NCI-H774 (cell line): ENCODE measurements around the gene KPNA4.
"Not testable (repeated sequence)": the region's sequence is repeated elsewhere in the genome, so short reads cannot be mapped to it uniquely, and the experiment has no call there.

Experiments
- DNase-seq: peaks from one replicate; lab custom pipeline; 2025; lab: John Stamatoyannopoulos, UW

Gene KPNA4

DNA sequence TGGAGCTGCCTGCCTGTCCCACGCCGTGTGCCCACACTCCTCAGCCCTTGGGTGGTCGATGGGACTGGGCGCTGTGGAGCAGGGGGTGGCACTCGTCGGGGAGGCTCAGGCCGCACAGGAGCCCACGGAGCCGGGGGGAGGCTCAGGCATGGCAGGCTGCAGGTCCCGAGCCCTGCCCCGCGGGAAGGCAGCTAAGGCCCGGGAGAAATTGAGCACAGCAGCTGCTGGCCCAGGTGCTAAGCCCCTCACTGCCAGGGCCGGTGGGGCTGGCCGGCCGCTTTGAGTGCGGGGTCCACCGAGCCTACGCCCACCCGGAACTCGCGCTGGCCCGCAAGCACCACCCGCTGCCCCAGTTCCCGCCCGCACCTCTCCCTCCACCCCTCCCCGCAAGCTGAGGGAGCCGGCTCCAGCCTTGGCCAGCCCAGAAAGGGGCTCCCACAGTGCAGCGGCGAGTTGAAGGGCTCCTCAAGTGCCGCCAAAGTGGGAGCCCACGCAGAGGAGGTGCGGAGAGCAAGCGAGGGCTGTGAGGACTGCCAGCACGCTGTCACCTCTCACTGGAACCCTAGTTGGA lies 8.7 kb upstream of the KPNA4 start:
- not testable (repeated sequence) for DNase-seq

DNA sequence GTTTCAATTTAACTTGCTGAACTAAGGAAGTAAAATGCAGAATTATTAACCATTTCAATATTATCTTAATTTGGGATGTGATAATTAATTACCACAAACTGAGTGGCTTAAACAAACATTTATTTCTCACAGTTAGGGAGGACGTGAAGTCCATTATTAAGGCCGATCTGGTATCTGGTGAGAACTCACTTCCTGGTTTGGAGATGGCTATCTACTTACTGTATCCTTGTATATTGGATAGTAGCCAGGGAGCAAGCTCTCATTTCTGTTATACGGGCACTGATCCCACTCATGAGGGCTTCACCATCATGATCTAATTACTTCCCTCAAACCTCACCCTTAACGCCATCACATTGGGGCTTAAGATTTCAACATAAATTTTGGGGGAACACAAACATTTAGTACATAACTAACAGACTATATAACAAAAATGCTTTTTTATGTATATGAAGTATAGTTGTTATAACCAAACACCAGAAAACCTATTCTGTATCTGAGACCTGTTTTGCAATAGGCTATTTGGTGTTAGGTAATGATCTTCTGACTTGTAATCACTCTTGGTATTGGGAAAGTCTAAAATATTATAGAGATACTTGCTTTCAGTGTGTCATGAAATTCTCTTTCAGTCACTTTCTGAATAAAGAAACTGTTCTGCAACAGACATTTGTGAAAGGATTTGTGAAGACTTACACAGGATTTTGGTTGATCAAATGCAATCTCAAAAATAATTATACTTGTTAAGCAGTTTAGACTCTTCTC lies 4.7 kb upstream of the KPNA4 start:
- no peak for DNase-seq

DNA sequence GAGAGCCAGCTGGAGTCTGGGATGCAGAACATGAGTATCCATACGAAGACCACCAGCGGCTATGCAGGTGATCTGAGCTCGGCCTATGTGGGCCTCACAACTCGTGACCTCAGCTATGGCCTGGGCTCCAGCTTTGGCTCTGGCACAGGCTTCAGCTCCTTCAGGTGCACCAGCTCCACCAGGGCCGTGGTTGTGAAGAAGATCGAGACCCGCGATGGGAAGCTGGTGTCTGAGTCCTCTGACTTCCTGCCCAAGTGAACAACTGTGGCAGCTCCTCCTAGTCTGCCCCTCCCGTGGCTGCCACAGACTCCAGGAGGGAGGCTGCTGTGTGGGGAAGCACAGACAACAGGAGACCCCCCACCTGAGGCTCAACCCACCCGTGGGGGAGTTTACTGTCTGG lies 3.6 kb upstream of the KPNA4 start:
- DNase-seq, result no peak

DNA sequence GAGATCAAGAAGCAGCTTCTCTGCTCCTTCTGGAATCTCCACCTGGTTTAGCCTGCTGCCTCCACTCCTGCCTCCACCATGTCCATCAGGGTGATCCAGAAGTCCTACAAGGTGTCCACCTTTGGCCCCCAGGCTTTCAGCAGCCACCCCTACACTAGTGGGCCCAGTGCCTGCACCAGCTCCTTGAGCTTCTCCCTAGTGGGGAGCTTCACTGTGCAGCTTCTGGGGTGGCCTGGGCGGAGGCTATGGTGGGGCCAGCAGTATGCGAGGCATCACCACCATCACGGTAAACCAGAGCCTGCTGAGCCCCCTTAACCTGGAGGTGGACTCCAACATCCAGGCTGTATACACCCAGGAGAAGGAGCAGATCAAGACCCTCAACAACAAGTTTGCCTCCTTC lies 2.4 kb upstream of the KPNA4 start:
- no peak for DNase-seq

DNA sequence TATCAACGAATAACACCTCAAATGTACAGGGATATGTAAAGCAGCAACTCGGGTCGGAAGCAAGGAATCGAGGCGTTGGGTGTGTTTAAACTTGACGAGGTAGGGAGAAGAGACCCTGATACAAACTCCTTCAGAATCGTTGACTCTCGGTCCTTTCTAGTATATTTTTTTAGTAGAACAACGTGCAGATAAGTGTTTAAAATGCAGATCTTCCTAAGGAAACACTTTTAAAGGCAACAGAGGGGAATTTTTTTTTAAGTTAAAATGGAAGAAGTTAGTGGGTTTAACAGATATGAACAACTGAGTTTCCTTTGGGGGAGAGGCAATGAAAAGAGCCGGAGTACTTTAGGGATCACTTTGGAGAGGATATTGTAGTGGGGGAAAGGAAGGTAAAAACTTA lies 1.1 kb upstream of the KPNA4 start:
- no peak for DNase-seq

DNA sequence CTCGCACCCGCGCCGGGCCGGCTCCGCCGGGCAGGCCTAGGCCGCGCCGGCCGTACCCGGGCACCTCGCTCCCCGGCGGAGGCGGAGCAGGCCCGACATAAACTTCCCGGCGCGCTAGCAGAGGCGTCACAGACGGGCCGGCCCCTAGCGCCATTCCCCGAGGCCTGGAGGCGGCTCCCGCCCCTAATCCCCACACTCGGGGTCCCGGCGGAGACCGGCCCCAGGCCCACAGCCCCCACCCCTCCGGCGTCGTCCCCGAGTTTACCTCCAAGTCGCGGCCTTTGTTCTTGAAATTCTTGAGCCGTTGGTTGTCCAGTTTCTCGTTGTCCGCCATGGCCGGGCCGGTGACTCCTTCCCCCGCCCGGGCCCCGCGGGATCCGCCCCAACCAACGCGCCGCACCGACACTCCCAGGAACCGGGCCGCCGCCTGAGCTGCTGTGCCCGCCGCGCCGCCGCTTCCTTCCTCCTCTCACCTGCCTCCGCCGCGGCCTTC lies 376 bp downstream of the KPNA4 start:
- DNase-seq, result peak; percentile 67

DNA sequence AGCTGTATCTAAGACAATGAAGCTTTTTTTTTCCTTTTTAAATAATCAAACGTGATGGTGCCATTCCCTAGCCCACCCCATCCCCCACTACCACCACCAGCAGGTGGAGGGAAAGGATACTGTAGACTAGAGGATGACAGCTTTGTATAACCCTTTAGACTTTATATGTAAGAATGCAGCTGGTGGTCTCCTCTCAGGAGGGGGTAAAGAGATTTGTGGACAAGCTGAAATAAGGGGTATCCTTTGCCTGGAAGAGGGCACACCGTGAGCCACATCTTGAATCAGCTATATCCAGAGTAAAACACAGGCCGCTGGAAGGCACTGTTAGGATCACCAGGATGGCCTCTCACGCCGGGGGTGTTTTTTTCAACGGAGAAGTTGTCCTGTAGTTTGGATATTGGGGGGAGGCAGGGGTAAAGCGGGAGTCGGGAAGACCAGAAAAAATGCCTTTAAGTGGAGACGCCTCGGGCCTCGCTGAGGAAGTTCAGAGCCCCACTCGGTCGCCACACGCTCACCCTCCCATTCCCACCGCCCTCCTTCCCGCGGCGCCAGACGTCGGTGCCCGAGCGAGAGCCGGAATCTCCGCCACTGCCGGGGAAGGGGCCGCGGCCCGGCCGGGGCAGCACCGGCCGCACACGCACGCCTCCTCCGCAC lies 986 bp downstream of the KPNA4 start:
- DNase-seq, result no peak

DNA sequence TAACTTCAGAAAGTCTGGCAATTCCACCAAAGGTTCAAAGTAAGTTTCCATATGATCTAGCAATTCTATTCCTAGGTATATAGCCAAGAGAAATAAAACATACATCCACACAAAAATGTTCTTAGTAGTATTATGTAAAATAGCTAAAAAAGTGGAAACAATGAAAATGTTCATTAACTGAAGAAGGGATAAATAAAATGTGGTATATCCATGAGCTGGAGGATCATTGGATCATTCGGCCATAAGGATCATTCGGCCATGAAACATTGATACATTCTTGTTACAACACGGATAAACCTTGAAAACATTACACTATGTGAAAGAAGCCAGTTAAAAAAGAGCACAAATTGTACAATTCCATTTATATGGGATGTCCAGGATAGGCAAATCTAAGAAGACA lies 2.4 kb downstream of the KPNA4 start:
- DNase-seq, result no peak

DNA sequence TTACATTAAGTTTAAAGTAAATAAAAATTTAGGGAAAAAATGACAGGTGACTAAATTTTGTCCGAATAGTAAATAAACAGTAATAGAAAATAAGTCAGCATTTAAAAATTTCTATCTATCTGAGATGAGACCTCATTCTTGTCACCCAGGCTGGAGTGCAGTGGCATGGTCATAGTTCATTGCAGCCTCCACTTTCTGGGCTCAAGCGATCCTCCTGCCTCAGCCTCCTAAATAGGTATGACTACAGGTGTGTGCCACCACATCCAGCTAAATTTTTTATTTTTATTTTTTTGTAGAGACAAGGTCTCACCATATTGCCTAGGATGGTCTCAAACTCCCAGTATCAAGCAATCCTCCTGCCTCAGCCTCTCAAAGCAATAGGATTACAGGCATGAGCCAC lies 7.8 kb downstream of the KPNA4 start:
- DNase-seq, result no peak

DNA sequence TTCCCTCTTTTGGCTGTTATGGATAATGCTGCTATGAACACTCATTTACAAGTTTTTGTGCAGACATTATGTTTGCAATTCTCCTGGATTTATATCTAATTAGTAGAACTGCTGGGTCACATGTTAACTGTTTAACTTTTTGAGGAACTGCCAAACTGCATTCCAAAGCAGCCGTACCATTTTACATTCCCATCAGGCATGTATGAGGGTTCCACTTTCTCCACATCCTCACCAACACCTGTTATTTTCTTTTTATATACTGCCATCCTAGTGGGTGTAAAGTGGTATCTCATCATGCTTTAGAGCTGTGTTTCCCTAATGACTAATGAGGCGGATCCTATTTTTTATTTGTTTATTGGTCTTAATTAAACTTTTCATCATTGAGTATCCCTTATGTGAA lies 9.2 kb downstream of the KPNA4 start:
- DNase-seq, result no peak

DNA sequence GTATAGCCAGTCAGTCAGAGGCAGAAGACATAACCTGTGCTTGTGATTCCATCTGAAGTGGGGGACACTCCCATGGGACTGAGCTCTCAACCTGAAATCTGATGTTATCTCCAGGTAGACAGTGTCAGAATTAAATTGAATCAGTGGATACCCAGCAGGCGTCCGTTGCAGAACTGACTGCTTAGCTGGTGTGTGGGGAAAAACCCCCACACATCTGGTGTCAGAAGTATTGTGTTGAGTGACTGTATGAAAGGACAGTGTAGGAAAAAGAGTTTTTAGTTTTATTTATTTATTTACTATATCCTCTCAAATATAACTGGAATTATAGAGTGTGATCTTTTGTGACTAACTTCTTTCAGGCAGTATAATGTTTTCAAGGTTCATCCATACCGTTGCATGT lies 10.4 kb downstream of the KPNA4 start:
- no peak for DNase-seq

DNA sequence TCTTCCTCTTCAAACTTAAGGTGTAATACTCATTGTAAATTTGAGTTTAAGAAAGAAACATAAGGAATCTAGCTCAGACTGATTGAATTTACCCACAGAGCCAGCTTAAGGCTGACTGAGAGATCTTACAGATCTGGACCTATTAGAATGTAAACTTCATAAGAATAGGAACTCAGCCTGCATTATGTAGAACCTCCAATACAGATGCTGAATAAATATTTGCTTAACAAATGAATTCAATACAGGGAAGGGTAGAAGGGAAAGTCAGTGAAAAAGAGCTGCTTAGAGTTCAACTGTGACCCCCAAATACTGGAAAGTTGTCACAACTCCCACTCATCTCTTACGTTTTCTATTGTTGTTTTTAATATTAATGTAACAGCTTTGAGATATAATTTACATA lies 11.5 kb downstream of the KPNA4 start:
- no peak for DNase-seq

DNA sequence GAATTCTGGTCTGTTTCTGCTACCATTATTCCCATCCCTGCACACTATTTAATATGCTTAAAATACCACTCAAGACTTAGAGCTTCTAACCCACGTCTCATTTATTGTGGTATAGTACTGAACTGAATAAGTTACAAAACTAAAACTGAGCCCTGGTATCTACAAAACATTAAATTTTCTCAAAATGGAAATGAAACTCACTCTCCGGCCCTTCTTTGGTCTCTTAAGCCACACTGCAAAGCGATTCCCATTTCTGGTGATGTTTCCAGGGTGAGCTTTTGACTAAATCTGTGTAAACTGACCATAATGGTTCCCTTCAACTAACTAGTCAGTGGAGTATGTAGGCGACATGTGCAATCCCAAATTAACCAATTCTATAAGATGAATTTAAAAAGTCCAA lies 18.6 kb downstream of the KPNA4 start:
- no peak for DNase-seq

DNA sequence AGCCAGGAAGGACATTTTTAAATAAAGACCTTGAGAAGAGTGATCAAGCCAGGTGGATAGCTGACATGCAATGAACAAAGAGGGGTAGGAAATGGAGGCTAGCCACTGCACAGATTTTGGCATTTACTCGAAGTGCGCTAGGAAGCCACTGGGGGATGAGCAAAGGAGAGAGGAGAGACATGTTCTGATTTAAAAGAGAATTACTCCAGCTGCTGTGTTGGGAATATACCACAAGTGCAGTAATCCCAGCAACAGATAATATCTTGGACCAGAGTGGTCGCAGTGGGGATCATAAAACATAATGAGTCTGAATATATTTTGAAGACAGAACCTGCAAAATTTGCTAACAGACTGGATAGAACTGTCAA lies 19.9 kb downstream of the KPNA4 start:
- DNase-seq, result no peak

DNA sequence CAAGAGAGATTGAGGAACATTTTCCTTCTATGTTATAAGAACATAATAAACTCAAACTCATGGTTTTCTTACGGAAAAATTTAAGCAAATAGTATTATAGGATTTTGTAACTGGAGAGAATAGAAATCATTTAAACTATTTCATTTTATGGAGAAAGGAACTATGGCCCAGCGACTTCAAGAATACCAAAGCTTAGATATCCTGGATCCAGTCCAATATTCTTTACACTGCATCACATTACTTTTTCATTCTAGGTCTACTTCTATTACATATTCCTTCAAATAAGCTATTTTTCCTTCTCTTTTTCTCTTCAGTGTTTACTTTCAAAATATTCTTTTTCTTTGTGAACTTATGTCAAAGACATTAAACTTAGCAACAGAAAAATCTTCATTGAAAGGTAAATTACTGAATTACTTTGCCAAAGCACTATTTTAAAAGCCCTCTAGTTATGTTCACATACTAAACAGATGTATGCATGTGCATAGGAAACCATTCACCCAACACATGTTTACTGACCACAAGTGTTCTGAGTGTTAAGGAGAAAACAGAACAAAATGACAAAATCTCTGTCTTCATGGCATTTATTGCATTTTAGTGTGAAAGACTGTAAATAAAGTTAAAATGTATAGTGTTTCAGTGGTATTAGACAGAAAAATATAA lies 20.4 kb downstream of the KPNA4 start:
- DNase-seq, result no peak

DNA sequence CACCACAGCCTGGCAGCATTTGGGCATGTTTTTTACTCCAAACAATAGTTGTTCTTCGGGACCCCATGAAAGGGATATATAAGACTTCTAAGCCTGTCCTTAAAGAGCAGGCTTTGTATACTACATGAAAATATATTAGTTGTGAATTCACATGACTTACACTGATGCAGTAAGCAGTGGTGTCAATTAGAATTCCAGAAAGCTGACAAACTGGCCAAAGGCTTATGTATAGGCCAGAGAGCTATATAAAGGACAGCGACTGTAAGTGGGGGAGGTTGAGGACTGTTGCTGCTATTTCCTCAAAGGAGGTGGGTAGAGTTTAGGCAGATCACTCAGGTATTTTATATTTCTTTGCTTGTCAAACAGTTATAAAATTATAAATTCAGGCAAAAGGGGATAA lies 24.8 kb downstream of the KPNA4 start:
- DNase-seq, result no peak

DNA sequence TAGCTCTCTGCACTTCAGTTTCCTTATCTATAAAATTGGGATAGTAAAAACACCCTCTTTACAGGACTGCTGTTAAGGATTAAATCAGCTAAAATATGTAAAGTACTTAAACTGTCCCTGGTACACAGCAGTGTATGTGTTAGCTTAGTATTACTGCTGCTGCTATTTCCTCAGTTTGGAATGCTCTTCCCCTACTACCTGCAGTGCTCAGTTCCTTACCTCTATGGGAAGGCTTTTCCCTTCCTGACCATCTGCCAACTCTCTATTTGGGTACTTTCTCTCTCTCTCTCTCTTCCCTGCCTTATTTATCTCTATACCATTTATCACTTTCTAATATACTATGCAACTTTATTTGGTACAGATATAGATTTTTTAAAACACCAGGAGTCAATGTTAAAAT lies 26.5 kb downstream of the KPNA4 start:
- DNase-seq, result no peak

DNA sequence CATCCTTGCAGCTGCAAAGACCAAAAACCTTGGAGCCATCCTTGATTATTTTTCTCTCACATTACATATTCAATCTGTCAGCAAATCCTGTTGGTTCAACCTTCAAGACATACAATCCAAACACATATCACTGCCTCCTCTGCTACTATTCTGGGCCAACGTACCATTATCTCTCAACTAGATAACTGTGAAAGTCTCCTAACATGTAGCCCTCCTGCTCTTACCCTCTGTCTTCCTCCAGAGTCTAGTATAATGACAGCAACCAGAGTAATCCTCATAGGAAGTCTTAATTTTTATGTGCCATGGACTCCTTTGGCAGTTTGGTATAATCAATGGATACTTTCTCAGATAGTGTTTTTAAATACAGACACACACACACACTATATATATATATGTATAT lies 27.6 kb downstream of the KPNA4 start:
- DNase-seq, result no peak

DNA sequence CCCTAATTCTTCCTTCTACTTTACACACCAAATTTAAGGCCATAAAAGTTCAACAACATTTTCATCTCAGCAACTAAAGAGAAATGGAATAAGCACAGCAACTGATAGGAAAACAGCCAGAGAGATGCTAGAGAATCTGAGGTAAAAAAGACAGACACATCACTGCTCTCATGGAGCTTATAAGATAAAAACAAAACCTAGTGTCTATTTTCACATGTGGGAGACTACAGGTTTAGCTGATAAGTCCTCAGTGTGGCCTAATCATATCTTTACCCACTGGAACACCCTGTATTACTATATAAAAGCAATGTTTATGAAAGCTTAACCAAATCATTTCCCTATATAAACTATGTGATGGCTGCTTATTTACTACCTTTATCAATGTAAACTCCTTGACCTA lies 33.0 kb downstream of the KPNA4 start:
- no peak for DNase-seq

DNA sequence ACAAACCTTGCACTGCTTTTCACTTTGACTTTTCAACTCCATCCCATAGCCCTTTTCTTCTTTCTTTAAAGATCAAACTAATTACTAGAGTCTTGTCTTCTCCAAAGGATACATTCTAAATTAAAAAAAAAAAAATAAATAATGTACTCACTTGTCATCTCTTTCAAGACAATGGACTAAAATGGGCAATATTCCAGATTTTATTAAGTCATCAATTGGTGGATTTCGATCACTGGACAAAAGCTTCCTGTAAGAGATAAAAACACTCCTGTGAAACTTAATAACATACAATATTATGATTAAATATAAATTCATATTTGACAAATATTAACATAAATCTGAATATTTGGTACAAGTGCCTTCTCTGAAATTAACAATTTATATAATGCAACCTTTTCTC lies 34.1 kb downstream of the KPNA4 start:
- DNase-seq, result no peak

DNA sequence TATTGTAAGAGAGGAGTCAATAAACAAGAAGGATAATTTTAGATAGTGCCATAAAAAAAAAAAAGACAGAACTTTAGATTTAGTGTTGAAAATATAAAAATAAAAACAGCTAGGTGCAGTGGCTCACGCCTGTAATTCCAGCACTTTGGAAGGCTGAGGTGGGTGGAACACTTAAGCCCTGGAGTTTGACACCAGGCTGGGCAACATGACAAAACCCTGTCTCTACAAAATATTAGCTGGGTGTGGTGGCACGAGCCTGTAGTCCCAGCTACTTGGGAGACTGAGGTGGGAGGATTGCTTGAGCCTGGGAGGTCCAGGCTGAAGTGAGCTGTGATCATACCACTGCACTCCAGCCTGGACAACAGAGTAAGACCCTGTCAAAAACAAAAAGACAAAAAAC lies 49.0 kb downstream of the KPNA4 start:
- DNase-seq, result not testable (repeated sequence)

DNA sequence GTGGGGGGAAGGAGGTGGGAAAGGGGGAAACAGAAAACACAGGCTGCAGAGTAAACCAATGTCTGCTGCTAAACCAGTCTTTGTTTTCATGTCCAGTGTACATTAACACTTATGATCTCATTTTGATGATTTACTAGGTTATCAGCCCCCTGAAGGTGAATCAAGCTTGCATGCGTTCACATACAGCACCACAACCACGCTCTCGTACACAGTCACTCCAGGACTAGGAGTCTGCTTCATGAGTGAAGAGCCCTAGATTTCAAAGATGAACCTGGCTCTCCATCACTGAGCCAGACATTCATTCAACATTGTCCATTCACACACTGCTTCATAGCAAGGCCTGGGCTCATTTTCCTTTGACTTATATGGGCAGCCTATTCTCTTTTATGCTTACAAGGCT lies 64.0 kb downstream of the KPNA4 start:
- no peak for DNase-seq

DNA sequence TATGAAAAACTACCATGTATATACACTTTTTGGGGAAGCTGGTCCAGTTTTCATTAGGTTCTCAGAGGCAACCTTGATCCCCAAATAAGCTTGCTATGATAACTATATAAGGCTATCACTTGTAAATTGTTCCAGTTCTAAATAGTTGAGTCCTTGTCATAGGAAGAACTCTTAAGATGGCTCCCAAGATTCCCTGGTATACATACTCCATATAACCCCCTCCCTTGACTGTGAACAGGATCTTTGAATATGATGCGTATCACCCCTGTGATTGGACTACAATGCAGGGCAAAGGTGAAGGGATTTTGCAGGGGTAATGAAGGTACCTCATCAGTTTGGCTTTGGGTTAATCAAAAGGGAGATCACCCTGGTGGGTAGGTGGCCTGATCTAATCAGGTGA lies 67.2 kb downstream of the KPNA4 start:
- DNase-seq, result no peak
